GM12892 (cell line): Measurements from ENCODE around the gene DAGLB.

Experiments
- POLR2A ChIP-seq: IDR thresholded peaks from 2 replicates; pipeline ENCODE4 v1.6.1; 2011; ENCODE audit warnings: low read depth, low read length, control low read depth
- POLR2AphosphoS5 ChIP-seq: IDR thresholded peaks from 2 replicates; pipeline ENCODE4 v1.6.1; 2011; ENCODE audit warnings: low read depth, low read length, control low read depth
- TAF1 ChIP-seq: IDR thresholded peaks from 2 replicates; pipeline ENCODE4 v1.6.1; 2011; ENCODE audit warnings: low read depth, mild to moderate bottlenecking, control low read depth, low read length, borderline replicate concordance

GRCh38 chr7:6443372-6443941 lies 4.3 kb downstream of the DAGLB start:
- no peak for TF ChIP-seq POLR2A
- no peak for TF ChIP-seq POLR2AphosphoS5
- TF ChIP-seq TAF1, result no peak
